Keratinocyte (primary cell): Measurements from ENCODE around the gene MYOD1. TPM values are rescaled to one million over a fixed set of nuclear protein-coding genes. Genes with fewer than 3 reads are reported as not detected.

Source experiments
- DNase-seq: peaks from one replicate; pipeline ENCODE4 v3.0.0-alpha.2; 2011; ENCODE audit warnings: low read depth, missing footprints, low spot score
- FAIRE-seq: peaks from 2 replicates; lab custom pipeline; 2011; peaks lifted over from hg19 to GRCh38; lab: Jason Lieb, UNC
- H2AFZ ChIP-seq: 2 replicates; pipeline ENCODE4 v1.6.0; 2012; ENCODE audit warnings: low read length, control low read depth, inconsistent platforms; ENCODE audit not compliant: control insufficient read depth
- H3K27ac ChIP-seq: 2 replicates; pipeline ENCODE4 v1.5.1; 2011; ENCODE audit warnings: low read length; ENCODE audit not compliant: control insufficient read depth, insufficient read depth
- H3K27me3 ChIP-seq: 3 replicates; pipeline ENCODE4 v1.6.0; 2011; ENCODE audit warnings: low read length; ENCODE audit not compliant: control insufficient read depth, insufficient read depth; ENCODE audit errors: extremely low read depth
- H3K36me3 ChIP-seq, 2 experiments: 2 replicates in 1 of 2; 3 replicates in 1 of 2; pipeline ENCODE4 v1.5.1; 2011; ENCODE audit warnings: low read length in 2 of 2, mild to moderate bottlenecking in 1 of 2; ENCODE audit not compliant: control insufficient read depth in 2 of 2, insufficient read depth in 2 of 2; ENCODE audit errors: extremely low read depth in 1 of 2
- H3K4me1 ChIP-seq: 3 replicates; pipeline ENCODE4 v1.5.1; 2011; ENCODE audit warnings: low read length; ENCODE audit not compliant: control insufficient read depth, insufficient read depth; ENCODE audit errors: extremely low read depth
- H3K4me2 ChIP-seq: 3 replicates; pipeline ENCODE4 v1.6.0; 2011; ENCODE audit warnings: low read depth, low read length; ENCODE audit not compliant: control insufficient read depth, insufficient read depth; ENCODE audit errors: extremely low read depth
- H3K4me3 ChIP-seq, 3 experiments: fragments of 200-600 bp in 1 of 3; sonication (generic) in 1 of 3; 2 replicates in 2 of 3; 3 replicates in 1 of 3; pipeline ENCODE4 v1.5.1; 2011 to 2016; ENCODE audit warnings: low read length in 3 of 3, mild to moderate bottlenecking in 3 of 3, control low read depth in 2 of 3, inconsistent platforms in 1 of 3, low read depth in 1 of 3, mixed read lengths in 1 of 3, mixed run types in 1 of 3, moderate library complexity in 1 of 3; ENCODE audit not compliant: control insufficient read depth in 2 of 3, insufficient read depth in 2 of 3; ENCODE audit errors: extremely low read depth in 1 of 3
- H3K79me2 ChIP-seq: 2 replicates; pipeline ENCODE4 v1.6.0; 2012; ENCODE audit warnings: low read length; ENCODE audit not compliant: control insufficient read depth, insufficient read depth
- H3K9ac ChIP-seq: 3 replicates; pipeline ENCODE4 v1.6.0; 2011; ENCODE audit warnings: low read length; ENCODE audit not compliant: control insufficient read depth, insufficient read depth; ENCODE audit errors: extremely low read depth
- H3K9me1 ChIP-seq: 3 replicates; pipeline ENCODE4 v1.6.0; 2011; ENCODE audit warnings: low read length; ENCODE audit not compliant: control insufficient read depth, insufficient read depth; ENCODE audit errors: extremely low read depth
- H3K9me3 ChIP-seq: 2 replicates; pipeline ENCODE4 v1.5.1; 2012; ENCODE audit warnings: low read depth, low read length; ENCODE audit not compliant: control insufficient read depth
- H4K20me1 ChIP-seq: 3 replicates; pipeline ENCODE4 v1.6.0; 2011; ENCODE audit warnings: low read length; ENCODE audit not compliant: control insufficient read depth, insufficient read depth; ENCODE audit errors: extremely low read depth
- EZH2 ChIP-seq: IDR thresholded peaks from one replicate; pipeline ENCODE4 v1.6.1; 2012; ENCODE audit warnings: inconsistent platforms, mild to moderate bottlenecking, low read length, moderate library complexity
- dilution Hi-C: fragments of 300-500 bp; cut with MboI; formaldehyde crosslinking; loops from one replicate; pipeline ENCODE4 v1.7.0; 2020; ENCODE audit warnings: low sequenced_read_pairs; ENCODE audit not compliant: extremely low pct_ligation_motif_present
- polyA plus RNA-seq, 5 experiments: library from polyadenylated mRNA; depleted of rRNA in 3 of 5; stranded (reverse) in 3 of 5; stranded (forward) in 1 of 5; unstranded in 1 of 5; fragments of >200 nt; gene quantifications; 1 replicate in 1 of 5; 2 replicates in 3 of 5; 3 replicates in 1 of 5; pipeline versions ENCODE4 v1.2.1 to v1.2.3, GENCODE V29; 2011 to 2012; ENCODE audit warnings: missing spikeins in 2 of 5, low read depth in 1 of 5, low replicate concordance in 1 of 5
- TF ChIP-seq, protein P1 (sequence below), 3 experiments: IDR thresholded peaks in 1 of 3; conservative IDR thresholded peaks in 1 of 3; optimal IDR thresholded peaks in 1 of 3; 2 replicates in 2 of 3; 3 replicates in 1 of 3; pipeline versions ENCODE3 to v1.5.1; 2011; ENCODE audit warnings: low read length in 3 of 3, mild to moderate bottlenecking in 3 of 3, moderate library complexity in 2 of 3, control low read depth in 1 of 3, inconsistent platforms in 1 of 3; ENCODE audit not compliant: insufficient read depth in 2 of 3; ENCODE audit errors: extremely low read depth in 1 of 3

Gene MYOD1
- polyA plus RNA-seq, 1 donor (not counting 4 experiments of a cell fraction or from before 2014, with no cell fraction given) = not detected

DNA sequence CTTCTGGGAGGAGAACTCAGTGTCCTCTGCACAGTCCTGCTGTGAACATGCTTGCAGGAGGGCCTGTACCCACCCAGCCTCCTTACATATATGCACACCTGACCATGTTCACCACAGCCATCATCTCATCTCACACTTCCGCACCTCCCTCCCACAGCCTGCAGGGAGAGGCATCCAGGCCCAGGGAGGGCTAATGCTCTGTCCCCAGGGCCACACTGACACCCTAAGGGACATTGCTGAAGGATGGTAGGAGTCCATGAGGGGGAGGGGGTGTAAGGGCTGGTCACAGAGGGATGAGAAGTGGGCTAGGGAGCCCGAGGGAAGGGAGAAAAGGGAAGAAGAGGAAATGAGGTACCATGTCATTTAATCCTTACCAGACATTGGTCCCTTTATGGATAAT, 10.8 kb downstream of the MYOD1 start:
- Histone ChIP-seq H3K36me3 (no peaks in the 10 kb centered on the region), H3K27ac (no peak overlapping the region), H3K9ac (no peak overlapping the region), H3K4me3 (no peak overlapping the region), H3K9me1 (no peaks in the 10 kb centered on the region), H3K4me2 (no peak overlapping the region), H3K4me1 (no peaks in the 10 kb centered on the region), H2AFZ (no peak overlapping the region), H3K79me2 (no peaks in the 10 kb centered on the region), H4K20me1 (peaks cover 4% of the 10 kb centered on the region), H3K27me3 (peaks cover 19% of the 10 kb centered on the region), H3K9me3 (no peaks in the 10 kb centered on the region)
- dilution Hi-C loops = no loop called here
- TF ChIP-seq, protein P1, sequence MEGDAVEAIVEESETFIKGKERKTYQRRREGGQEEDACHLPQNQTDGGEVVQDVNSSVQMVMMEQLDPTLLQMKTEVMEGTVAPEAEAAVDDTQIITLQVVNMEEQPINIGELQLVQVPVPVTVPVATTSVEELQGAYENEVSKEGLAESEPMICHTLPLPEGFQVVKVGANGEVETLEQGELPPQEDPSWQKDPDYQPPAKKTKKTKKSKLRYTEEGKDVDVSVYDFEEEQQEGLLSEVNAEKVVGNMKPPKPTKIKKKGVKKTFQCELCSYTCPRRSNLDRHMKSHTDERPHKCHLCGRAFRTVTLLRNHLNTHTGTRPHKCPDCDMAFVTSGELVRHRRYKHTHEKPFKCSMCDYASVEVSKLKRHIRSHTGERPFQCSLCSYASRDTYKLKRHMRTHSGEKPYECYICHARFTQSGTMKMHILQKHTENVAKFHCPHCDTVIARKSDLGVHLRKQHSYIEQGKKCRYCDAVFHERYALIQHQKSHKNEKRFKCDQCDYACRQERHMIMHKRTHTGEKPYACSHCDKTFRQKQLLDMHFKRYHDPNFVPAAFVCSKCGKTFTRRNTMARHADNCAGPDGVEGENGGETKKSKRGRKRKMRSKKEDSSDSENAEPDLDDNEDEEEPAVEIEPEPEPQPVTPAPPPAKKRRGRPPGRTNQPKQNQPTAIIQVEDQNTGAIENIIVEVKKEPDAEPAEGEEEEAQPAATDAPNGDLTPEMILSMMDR (optimal IDR thresholded peaks at IDR 0.05 in 1 of 3, IDR thresholded peaks at IDR 0.05 in 1 of 3, conservative IDR thresholded peaks at IDR 0.05 in 1 of 3; ENCODE audit: extremely low read depth in 1 of 3, insufficient read depth in 2 of 3, low read length in 3 of 3) = no peak
- no peak for TF ChIP-seq EZH2
- FAIRE-seq = no peak
- DNase-seq = no peak

DNA sequence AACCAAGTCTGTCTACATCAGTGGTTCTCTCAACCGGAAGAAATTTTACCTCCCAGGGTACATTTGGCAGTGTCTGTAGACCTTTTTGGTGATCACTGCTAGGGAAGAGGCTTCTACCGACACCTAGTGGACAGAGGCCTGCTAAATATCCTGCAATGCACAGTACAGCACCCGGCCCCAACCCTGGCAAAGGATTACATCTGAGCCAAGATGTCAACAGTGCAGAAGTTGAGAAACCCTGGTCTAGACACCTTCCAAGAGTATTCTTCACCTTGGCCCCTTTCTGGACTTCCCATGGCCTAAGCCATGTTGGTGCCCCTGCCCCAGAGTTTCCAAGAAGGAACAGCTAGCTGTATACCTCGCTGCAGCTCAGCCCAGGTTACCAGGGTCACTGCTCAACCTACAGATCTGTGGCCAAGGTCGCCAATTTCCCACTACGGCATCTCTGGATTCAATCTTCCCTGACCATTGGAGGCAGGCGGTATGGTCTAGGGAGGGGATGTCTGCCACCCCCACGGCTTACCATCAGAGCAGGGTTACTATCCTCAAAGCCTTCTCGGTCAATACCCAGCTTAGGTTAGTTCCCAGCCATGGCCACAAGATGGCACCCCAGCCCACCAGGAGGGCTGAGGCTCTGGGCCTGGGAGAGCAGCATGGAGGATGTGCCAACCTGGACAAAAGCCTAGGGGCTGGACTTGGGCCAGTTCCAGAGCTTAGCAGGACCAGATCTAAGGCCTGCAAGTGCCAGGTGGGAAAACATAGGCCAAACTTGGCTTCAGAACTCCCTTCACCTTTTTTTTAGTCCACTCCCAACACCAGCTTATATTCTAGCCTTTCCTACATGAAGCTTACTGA, 11.5 kb downstream of the MYOD1 start:
- Histone ChIP-seq H3K4me1 (no peaks in the 10 kb centered on the region), H3K27me3 (peaks cover 26% of the 10 kb centered on the region), H3K9me3 (no peaks in the 10 kb centered on the region), H3K4me3 (no peak overlapping the region), H2AFZ (no peak overlapping the region), H3K9me1 (no peaks in the 10 kb centered on the region), H3K9ac (no peak overlapping the region), H3K79me2 (no peaks in the 10 kb centered on the region), H3K4me2 (no peak overlapping the region), H3K36me3 (no peaks in the 10 kb centered on the region), H4K20me1 (peaks cover 4% of the 10 kb centered on the region), H3K27ac (no peak overlapping the region)
- DNase-seq (peak; percentile 11), FAIRE-seq (peak; percentile 79)
- TF ChIP-seq, protein P1 (optimal IDR thresholded peaks at IDR 0.05 in 1 of 3, IDR thresholded peaks at IDR 0.05 in 1 of 3, conservative IDR thresholded peaks at IDR 0.05 in 1 of 3; ENCODE audit: extremely low read depth in 1 of 3, insufficient read depth in 2 of 3, low read length in 3 of 3) = peak; percentile 84 to 93 (median 92)
- TF ChIP-seq EZH2 = no peak
- dilution Hi-C loops = no loop called here
